GOT3 (cell line): ENCODE data around the gene UBE2Q2.
"Not testable (repeated sequence)": the region's sequence is repeated elsewhere in the genome, so short reads cannot be mapped to it uniquely, and the experiment has no call there.

ENCODE experiments used
- DNase-seq: peaks from one replicate; lab custom pipeline; 2025; ENCODE audit warnings: mixed read lengths; lab: John Stamatoyannopoulos, UW

UBE2Q2 gene

GRCh38 chr15:75842722-75843677, at the start of gene UBE2Q2:
Gene UBE2Q2, plus strand, starts transcription at chr15:75843447. Its CDS starts 220 bp downstream, at chr15:75843667.
- DNase-seq = peak; percentile 25

- no peak for DNase-seq
Observed at GRCh38 chr15:75796321-75796720, 46.9 kb upstream of the UBE2Q2 start.

GRCh38 chr15:75797146-75797545, 46.1 kb upstream of the UBE2Q2 start:
- DNase-seq = not testable (repeated sequence)

- no peak for DNase-seq
Observed at GRCh38 chr15:75799190-75799589, 44.1 kb upstream of the UBE2Q2 start.

- DNase-seq = not testable (repeated sequence)
Observed at GRCh38 chr15:75800409-75800808, 42.8 kb upstream of the UBE2Q2 start.

GRCh38 chr15:75801859-75802593, 41.2 kb upstream of the UBE2Q2 start:
- DNase-seq = peak; percentile 46

GRCh38 chr15:75807486-75807885, 35.8 kb upstream of the UBE2Q2 start:
- DNase-seq = not testable (repeated sequence)

GRCh38 chr15:75808009-75808408, 35.2 kb upstream of the UBE2Q2 start:
- not testable (repeated sequence) for DNase-seq

- no peak for DNase-seq
Observed at GRCh38 chr15:75808563-75808962, 34.7 kb upstream of the UBE2Q2 start.

GRCh38 chr15:75809986-75810750, 33.1 kb upstream of the UBE2Q2 start:
- no peak for DNase-seq

GRCh38 chr15:75810874-75811498, 32.3 kb upstream of the UBE2Q2 start:
- no peak for DNase-seq

GRCh38 chr15:75811626-75812025, 31.6 kb upstream of the UBE2Q2 start:
- no peak for DNase-seq

- DNase-seq = no peak
Observed at GRCh38 chr15:75814794-75815193, 28.5 kb upstream of the UBE2Q2 start.

- DNase-seq = no peak
Observed at GRCh38 chr15:75815811-75816719, 27.2 kb upstream of the UBE2Q2 start.

- no peak for DNase-seq
Observed at GRCh38 chr15:75817138-75817935, 25.9 kb upstream of the UBE2Q2 start.

- DNase-seq = no peak
Observed at GRCh38 chr15:75820206-75820605, 23.0 kb upstream of the UBE2Q2 start.

GRCh38 chr15:75821786-75822345, 21.4 kb upstream of the UBE2Q2 start:
- DNase-seq = no peak

- no peak for DNase-seq
Observed at GRCh38 chr15:75822685-75823278, 20.5 kb upstream of the UBE2Q2 start.
